PFSK-1 (cell line): ENCODE measurements around the gene LAS1L.

Experiments used
- FOXP2 ChIP-seq: optimal IDR thresholded peaks from 2 replicates; pipeline ENCODE3; 2011; ENCODE audit warnings: borderline replicate concordance, control low read depth, inconsistent platforms; ENCODE audit not compliant: insufficient read depth; ENCODE audit errors: extremely low read length, extremely low read depth
- POLR2AphosphoS5 ChIP-seq: IDR thresholded peaks from 2 replicates; pipeline ENCODE4 v1.6.1; 2012; ENCODE audit warnings: low read depth, mild to moderate bottlenecking, control low read depth, low read length, moderate library complexity
- SIN3A ChIP-seq: IDR thresholded peaks from 2 replicates; pipeline ENCODE4 v1.6.1; 2012; ENCODE audit warnings: mild to moderate bottlenecking, low read length, moderate library complexity, borderline replicate concordance; ENCODE audit not compliant: insufficient read depth
- TAF1 ChIP-seq: IDR thresholded peaks from 2 replicates; pipeline ENCODE4 v1.6.1; 2012; ENCODE audit warnings: low read length, control low read depth, borderline replicate concordance; ENCODE audit not compliant: insufficient read depth
- TF ChIP-seq, protein P1 (sequence below), 2 experiments: IDR thresholded peaks; 2 replicates each; pipeline versions ENCODE4 v1.6.1 to v1.8.0; 2011 to 2012; ENCODE audit warnings: low read depth in 2 of 2, low read length in 2 of 2, control low read depth in 1 of 2, inconsistent platforms in 1 of 2, mild to moderate bottlenecking in 1 of 2, moderate library complexity in 1 of 2; ENCODE audit not compliant: insufficient read depth in 1 of 2

LAS1L gene

DNA sequence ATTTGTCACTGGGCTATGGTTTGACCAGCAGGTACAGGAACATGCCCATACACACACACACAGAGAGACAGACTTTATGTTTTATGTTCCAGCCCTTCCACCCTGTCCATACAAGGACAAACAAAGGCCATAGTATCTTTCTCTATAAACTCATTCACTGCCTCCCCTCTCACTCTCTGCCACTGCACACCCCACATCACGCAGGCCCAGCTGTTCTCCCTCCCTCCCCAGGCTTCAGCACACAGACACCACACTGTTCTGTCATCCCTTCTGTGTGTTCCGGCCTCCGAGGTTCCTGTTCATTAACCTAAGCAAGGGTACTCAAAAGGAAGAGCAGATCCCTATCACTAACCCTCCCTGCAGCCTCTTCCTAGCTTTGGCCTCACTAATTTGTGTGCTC lies 17.8 kb downstream of the LAS1L start:
- TF ChIP-seq, protein P1, sequence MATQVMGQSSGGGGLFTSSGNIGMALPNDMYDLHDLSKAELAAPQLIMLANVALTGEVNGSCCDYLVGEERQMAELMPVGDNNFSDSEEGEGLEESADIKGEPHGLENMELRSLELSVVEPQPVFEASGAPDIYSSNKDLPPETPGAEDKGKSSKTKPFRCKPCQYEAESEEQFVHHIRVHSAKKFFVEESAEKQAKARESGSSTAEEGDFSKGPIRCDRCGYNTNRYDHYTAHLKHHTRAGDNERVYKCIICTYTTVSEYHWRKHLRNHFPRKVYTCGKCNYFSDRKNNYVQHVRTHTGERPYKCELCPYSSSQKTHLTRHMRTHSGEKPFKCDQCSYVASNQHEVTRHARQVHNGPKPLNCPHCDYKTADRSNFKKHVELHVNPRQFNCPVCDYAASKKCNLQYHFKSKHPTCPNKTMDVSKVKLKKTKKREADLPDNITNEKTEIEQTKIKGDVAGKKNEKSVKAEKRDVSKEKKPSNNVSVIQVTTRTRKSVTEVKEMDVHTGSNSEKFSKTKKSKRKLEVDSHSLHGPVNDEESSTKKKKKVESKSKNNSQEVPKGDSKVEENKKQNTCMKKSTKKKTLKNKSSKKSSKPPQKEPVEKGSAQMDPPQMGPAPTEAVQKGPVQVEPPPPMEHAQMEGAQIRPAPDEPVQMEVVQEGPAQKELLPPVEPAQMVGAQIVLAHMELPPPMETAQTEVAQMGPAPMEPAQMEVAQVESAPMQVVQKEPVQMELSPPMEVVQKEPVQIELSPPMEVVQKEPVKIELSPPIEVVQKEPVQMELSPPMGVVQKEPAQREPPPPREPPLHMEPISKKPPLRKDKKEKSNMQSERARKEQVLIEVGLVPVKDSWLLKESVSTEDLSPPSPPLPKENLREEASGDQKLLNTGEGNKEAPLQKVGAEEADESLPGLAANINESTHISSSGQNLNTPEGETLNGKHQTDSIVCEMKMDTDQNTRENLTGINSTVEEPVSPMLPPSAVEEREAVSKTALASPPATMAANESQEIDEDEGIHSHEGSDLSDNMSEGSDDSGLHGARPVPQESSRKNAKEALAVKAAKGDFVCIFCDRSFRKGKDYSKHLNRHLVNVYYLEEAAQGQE (IDR thresholded peaks at IDR 0.05; ENCODE audit: insufficient read depth in 1 of 2, low read depth in 2 of 2, low read length in 2 of 2): no peak
- no peak for TF ChIP-seq POLR2AphosphoS5
- TF ChIP-seq TAF1: no peak
- no peak for TF ChIP-seq FOXP2
- TF ChIP-seq SIN3A: no peak

DNA sequence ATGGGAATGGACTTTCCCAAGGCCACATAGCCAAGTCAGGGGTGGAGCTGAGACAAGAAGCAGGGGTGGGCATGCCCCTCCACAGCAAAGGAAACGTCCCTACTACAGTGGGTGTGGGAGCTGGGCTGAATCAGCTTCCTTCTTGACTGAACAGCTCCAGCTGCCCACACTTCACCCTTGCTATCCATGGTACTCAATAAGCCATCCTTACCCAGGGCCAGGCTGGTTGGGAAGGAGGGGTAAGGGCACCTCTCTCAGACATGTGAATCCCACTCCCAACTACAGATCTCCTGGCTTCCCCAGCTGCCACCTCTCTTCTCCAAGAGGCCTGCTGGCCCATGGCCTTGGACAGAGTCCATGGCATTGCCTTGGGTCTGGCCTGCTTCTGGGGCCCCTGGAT lies 21.0 kb downstream of the LAS1L start:
- TF ChIP-seq SIN3A: no peak
- no peak for TF ChIP-seq POLR2AphosphoS5
- TF ChIP-seq, protein P1 (IDR thresholded peaks at IDR 0.05; ENCODE audit: insufficient read depth in 1 of 2, low read depth in 2 of 2, low read length in 2 of 2): no peak
- no peak for TF ChIP-seq TAF1
- TF ChIP-seq FOXP2: no peak

DNA sequence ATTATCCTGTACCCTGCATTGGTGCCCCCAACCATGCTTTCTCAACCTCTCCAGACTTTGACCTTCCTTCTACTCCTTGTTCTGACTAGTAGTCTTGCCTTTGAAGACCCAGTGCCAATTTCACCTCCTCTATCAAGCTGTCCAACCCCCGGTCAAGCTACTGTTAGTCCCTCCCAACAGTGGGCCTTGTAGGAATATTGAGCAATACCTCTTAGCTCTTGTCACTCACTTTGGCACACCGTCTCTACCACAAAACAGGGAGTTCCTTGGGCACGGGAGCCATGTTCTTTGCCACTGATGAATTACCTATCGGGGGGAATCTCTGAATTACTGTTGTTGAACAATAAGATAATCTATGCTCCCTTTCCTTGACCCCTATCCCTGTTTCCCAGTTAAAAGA lies 25.2 kb downstream of the LAS1L start:
- TF ChIP-seq, protein P1 (IDR thresholded peaks at IDR 0.05; ENCODE audit: insufficient read depth in 1 of 2, low read depth in 2 of 2, low read length in 2 of 2): no peak
- TF ChIP-seq FOXP2: no peak
- no peak for TF ChIP-seq SIN3A
- TF ChIP-seq TAF1: no peak
- no peak for TF ChIP-seq POLR2AphosphoS5

DNA sequence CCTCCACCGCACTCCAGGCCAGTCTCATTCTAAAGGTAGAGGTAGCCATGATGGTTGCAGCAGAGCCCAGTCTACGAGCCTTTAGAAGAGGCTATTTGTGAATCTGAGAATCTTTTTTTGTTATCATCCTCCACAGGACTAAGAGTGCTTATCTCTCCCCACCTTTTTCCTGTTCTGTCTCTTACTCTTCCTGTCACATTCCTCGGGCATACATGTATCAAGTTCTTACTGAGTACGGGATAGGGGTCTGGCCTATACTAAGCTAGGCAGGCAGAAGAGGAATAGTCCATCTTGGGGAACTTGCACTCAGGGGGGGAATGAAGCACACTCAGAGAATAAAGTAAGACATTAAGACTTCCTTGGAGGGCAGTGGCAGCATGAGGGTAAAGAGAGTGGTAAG lies 25.7 kb downstream of the LAS1L start:
- TF ChIP-seq, protein P1 (IDR thresholded peaks at IDR 0.05; ENCODE audit: insufficient read depth in 1 of 2, low read depth in 2 of 2, low read length in 2 of 2): no peak
- TF ChIP-seq POLR2AphosphoS5 (no peak), SIN3A (no peak), FOXP2 (no peak), TAF1 (no peak)

DNA sequence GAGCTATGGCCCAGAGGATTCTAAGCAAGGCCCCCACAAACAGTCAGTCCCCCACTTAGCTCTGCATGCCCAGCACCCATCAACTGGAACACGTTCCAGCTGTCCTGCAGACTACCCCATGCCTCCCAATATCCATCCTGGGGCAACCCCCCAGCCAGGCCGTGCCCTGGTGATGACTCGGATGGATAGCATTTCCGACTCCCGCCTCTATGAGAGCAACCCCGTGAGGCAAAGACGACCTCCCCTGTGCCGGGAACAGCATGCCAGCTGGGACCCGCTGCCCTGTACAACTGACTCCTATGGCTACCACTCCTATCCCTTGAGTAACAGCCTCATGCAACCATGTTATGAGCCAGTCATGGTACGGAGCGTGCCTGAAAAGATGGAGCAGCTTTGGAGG lies 32.0 kb downstream of the LAS1L start:
- TF ChIP-seq POLR2AphosphoS5: no peak
- no peak for TF ChIP-seq FOXP2
- TF ChIP-seq TAF1: no peak
- TF ChIP-seq, protein P1 (IDR thresholded peaks at IDR 0.05; ENCODE audit: insufficient read depth in 1 of 2, low read depth in 2 of 2, low read length in 2 of 2): no peak
- no peak for TF ChIP-seq SIN3A
